Astrocyte (in vitro differentiated cells and primary cell): ENCODE data around the gene PLGRKT. TPM values are rescaled to one million over a fixed set of nuclear protein-coding genes. Genes with fewer than 3 reads are reported as not detected.

Experiments
- DNase-seq: peaks from one replicate; pipeline ENCODE4 v3.0.0-alpha.2; 2010; ENCODE audit warnings: low read depth
- FAIRE-seq: peaks from 2 replicates; lab custom pipeline; 2011; peaks lifted over from hg19 to GRCh38; lab: Jason Lieb, UNC
- H2AFZ ChIP-seq: 2 replicates; pipeline ENCODE4 v1.6.0; 2012; ENCODE audit warnings: low read depth, low read length, inconsistent platforms
- H3K27ac ChIP-seq: 2 replicates; pipeline ENCODE4 v1.5.1; 2011; ENCODE audit warnings: low read depth, low read length, inconsistent platforms
- H3K27me3 ChIP-seq: 2 replicates; pipeline ENCODE4 v1.6.0; 2011; ENCODE audit warnings: low read length, inconsistent platforms; ENCODE audit not compliant: insufficient read depth
- H3K36me3 ChIP-seq: 2 replicates; pipeline ENCODE4 v1.5.1; 2011; ENCODE audit warnings: low read length, inconsistent platforms; ENCODE audit not compliant: insufficient read depth
- H3K4me1 ChIP-seq: 2 replicates; pipeline ENCODE4 v1.5.1; 2011; ENCODE audit warnings: low read length, inconsistent platforms; ENCODE audit not compliant: insufficient read depth
- H3K4me2 ChIP-seq: 2 replicates; pipeline ENCODE4 v1.6.0; 2012; ENCODE audit warnings: low read length, inconsistent platforms
- H3K4me3 ChIP-seq: 2 replicates; pipeline ENCODE4 v1.5.1; 2011; ENCODE audit warnings: low read depth, mild to moderate bottlenecking, low read length, inconsistent platforms; ENCODE audit not compliant: insufficient read depth
- H3K79me2 ChIP-seq: 2 replicates; pipeline ENCODE4 v1.6.0; 2012; ENCODE audit warnings: mild to moderate bottlenecking, low read length, inconsistent platforms; ENCODE audit not compliant: insufficient read depth
- H3K9ac ChIP-seq: 2 replicates; pipeline ENCODE4 v1.6.0; 2012; ENCODE audit warnings: mild to moderate bottlenecking, low read length, inconsistent platforms
- H3K9me3 ChIP-seq: 2 replicates; pipeline ENCODE4 v1.5.1; 2012; ENCODE audit warnings: low read depth, mild to moderate bottlenecking, low read length, inconsistent platforms; ENCODE audit not compliant: insufficient read depth
- H4K20me1 ChIP-seq: 2 replicates; pipeline ENCODE4 v1.6.0; 2012; ENCODE audit warnings: low read length, inconsistent platforms; ENCODE audit not compliant: insufficient read depth
- H3K27ac Mint-ChIP-seq: one replicate; pipeline ENCODE4 v1.8.0; 2021; ENCODE audit warnings: mild to moderate bottlenecking, mixed read lengths; ENCODE audit not compliant: unreplicated experiment
- H3K27me3 Mint-ChIP-seq: one replicate; pipeline ENCODE4 v1.8.0; 2021; ENCODE audit warnings: low read depth, mixed read lengths; ENCODE audit not compliant: unreplicated experiment
- H3K36me3 Mint-ChIP-seq: one replicate; pipeline ENCODE4 v1.8.0; 2021; ENCODE audit warnings: low read depth, mixed read lengths; ENCODE audit not compliant: unreplicated experiment
- H3K4me1 Mint-ChIP-seq: one replicate; pipeline ENCODE4 v1.8.0; 2021; ENCODE audit warnings: low read depth, mixed read lengths; ENCODE audit not compliant: unreplicated experiment
- H3K4me3 Mint-ChIP-seq: one replicate; pipeline ENCODE4 v1.8.0; 2021; ENCODE audit warnings: mild to moderate bottlenecking, moderate library complexity, mixed read lengths; ENCODE audit not compliant: unreplicated experiment
- H3K9me3 Mint-ChIP-seq: one replicate; pipeline ENCODE4 v1.8.0; 2021; ENCODE audit warnings: mild to moderate bottlenecking, mixed read lengths; ENCODE audit not compliant: unreplicated experiment
- EZH2 ChIP-seq: IDR thresholded peaks from 2 replicates; pipeline ENCODE4 v1.6.1; 2012; ENCODE audit warnings: mild to moderate bottlenecking, low read length, inconsistent platforms; ENCODE audit not compliant: insufficient read depth
- total RNA-seq: library from RNA; stranded (reverse); gene quantifications from 2 replicates; pipeline ENCODE4 v1.2.1, GENCODE V29; 2021
- TF ChIP-seq, protein P1 (sequence below): IDR thresholded peaks from 2 replicates; pipeline ENCODE4 v1.5.1; 2011; ENCODE audit warnings: low read depth, mild to moderate bottlenecking, inconsistent platforms, low read length, moderate library complexity; ENCODE audit not compliant: insufficient read depth

Gene PLGRKT
- total RNA-seq, 1 donor from 2014 or later: 10.6 TPM

- Histone ChIP-seq H3K36me3 (no peaks in the 10 kb centered on the region), H3K9ac (no peak overlapping the region), H3K27ac (no peak overlapping the region), H3K4me3 (no peak overlapping the region), H3K79me2 (no peaks in the 10 kb centered on the region), H4K20me1 (no peaks in the 10 kb centered on the region), H3K27me3 (no peaks in the 10 kb centered on the region), H2AFZ (no peak overlapping the region), H3K9me3 (no peaks in the 10 kb centered on the region), H3K4me2 (no peak overlapping the region), H3K4me1 (no peaks in the 10 kb centered on the region)
- DNase-seq: no peak
- Mint-ChIP-seq H3K9me3 (peaks cover 13% of the 10 kb centered on the region), H3K36me3 (peaks cover 32% of the 10 kb centered on the region), H3K27ac (no peak overlapping the region), H3K27me3 (no peaks in the 10 kb centered on the region), H3K4me1 (peaks cover under 1% of the 10 kb centered on the region), H3K4me3 (no peak overlapping the region)
- no peak for FAIRE-seq
- TF ChIP-seq, protein P1, sequence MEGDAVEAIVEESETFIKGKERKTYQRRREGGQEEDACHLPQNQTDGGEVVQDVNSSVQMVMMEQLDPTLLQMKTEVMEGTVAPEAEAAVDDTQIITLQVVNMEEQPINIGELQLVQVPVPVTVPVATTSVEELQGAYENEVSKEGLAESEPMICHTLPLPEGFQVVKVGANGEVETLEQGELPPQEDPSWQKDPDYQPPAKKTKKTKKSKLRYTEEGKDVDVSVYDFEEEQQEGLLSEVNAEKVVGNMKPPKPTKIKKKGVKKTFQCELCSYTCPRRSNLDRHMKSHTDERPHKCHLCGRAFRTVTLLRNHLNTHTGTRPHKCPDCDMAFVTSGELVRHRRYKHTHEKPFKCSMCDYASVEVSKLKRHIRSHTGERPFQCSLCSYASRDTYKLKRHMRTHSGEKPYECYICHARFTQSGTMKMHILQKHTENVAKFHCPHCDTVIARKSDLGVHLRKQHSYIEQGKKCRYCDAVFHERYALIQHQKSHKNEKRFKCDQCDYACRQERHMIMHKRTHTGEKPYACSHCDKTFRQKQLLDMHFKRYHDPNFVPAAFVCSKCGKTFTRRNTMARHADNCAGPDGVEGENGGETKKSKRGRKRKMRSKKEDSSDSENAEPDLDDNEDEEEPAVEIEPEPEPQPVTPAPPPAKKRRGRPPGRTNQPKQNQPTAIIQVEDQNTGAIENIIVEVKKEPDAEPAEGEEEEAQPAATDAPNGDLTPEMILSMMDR: no peak
- no peak for TF ChIP-seq EZH2
Measured at GRCh38 chr9:5430912-5431311, 6.8 kb downstream of the PLGRKT start.

GRCh38 chr9:5429873-5430564, 7.7 kb downstream of the PLGRKT start:
- FAIRE-seq: no peak

More at GRCh38 chr9:5429873-5430564, 7.7 kb downstream of the PLGRKT start:
- no peaks in the 10 kb centered on the region for H3K36me3 ChIP-seq
- Mint-ChIP-seq H3K27me3 (no peaks in the 10 kb centered on the region), H3K9me3 (peaks cover 6% of the 10 kb centered on the region), H3K27ac (no peak overlapping the region), H3K4me3 (no peak overlapping the region), H3K4me1 (no peaks in the 10 kb centered on the region), H3K36me3 (peaks cover 26% of the 10 kb centered on the region)
- H4K20me1 ChIP-seq: no peaks in the 10 kb centered on the region
- no peak for DNase-seq
- H3K27me3 ChIP-seq: no peaks in the 10 kb centered on the region
- H3K4me3 ChIP-seq: no peak overlapping the region
- no peak overlapping the region for H2AFZ ChIP-seq
- TF ChIP-seq, protein P1: no peak
- no peak for TF ChIP-seq EZH2
- no peak overlapping the region for H3K4me2 ChIP-seq
- H3K79me2 ChIP-seq: no peaks in the 10 kb centered on the region
- H3K4me1 ChIP-seq: no peaks in the 10 kb centered on the region
- no peaks in the 10 kb centered on the region for H3K9me3 ChIP-seq
- no peak overlapping the region for H3K27ac ChIP-seq
- no peak overlapping the region for H3K9ac ChIP-seq
